IMR-90 (cell line): ENCODE results near the gene FOXO4. TPM values are rescaled to one million over a fixed set of nuclear protein-coding genes. Genes with fewer than 3 reads are reported as not detected.

Experiments
- ATAC-seq: fragments of 200-7000 bp; cut with Tn5 transposase; 2 replicates; pipeline ENCODE4 v1.9.1; 2020; ENCODE audit warnings: low read depth, mild to moderate bottlenecking, moderate library complexity
- BruUV-seq: library from RNA; stranded (reverse); fragments of 400-500 nt; replicated peaks from 2 replicates; lab custom pipeline; 2021; lab: Mats Ljungman, UMichigan
- CTCF ChIA-PET: fragments of 300-600 bp; formaldehyde crosslinking; extraction: SDS; loops from one replicate; lab custom pipeline; 2021; ENCODE audit warnings: antibody characterized with exemption; lab: Yijun Ruan, JAX
- POLR2A ChIA-PET: fragments of 300-600 bp; sonication (Branson Sonifier 250); formaldehyde crosslinking; loops from one replicate; lab custom pipeline; 2022; ENCODE audit warnings: antibody characterized with exemption; ENCODE audit not compliant: unreplicated experiment; lab: Charles Lee
- DNase-seq: peaks from one replicate; pipeline ENCODE4 v3.0.0; 2013
- H2AFZ ChIP-seq: replicated peaks from 2 replicates; pipeline ENCODE3; 2013; ENCODE audit warnings: low read length, mild to moderate bottlenecking; ENCODE audit not compliant: poor library complexity
- H2AK5ac ChIP-seq: 2 replicates; pipeline ENCODE4 v1.6.1; 2013; ENCODE audit warnings: low read depth, low read length, inconsistent platforms
- H2AK9ac ChIP-seq: replicated peaks from 2 replicates; pipeline ENCODE3; 2013; ENCODE audit warnings: mild to moderate bottlenecking, low read depth, low read length, moderate library complexity; ENCODE audit not compliant: poor library complexity
- H2BK120ac ChIP-seq: 2 replicates; pipeline ENCODE4 v1.6.1; 2013; ENCODE audit warnings: low read depth, low read length, inconsistent platforms
- H2BK15ac ChIP-seq: 3 replicates; pipeline ENCODE4 v1.6.1; 2013; ENCODE audit warnings: low read depth, low read length, inconsistent platforms
- H2BK20ac ChIP-seq: 2 replicates; pipeline ENCODE4 v1.6.1; 2013; ENCODE audit warnings: low read depth, mild to moderate bottlenecking, inconsistent platforms, low read length, moderate library complexity
- H2BK5ac ChIP-seq: 2 replicates; pipeline ENCODE4 v1.6.1; 2013; ENCODE audit warnings: mild to moderate bottlenecking, low read depth, low read length, inconsistent platforms; ENCODE audit not compliant: poor library complexity, severe bottlenecking
- H3K14ac ChIP-seq: replicated peaks from 2 replicates; pipeline ENCODE4 v1.6.1; 2013; ENCODE audit warnings: low read depth, low read length, inconsistent platforms
- H3K18ac ChIP-seq: 2 replicates; pipeline ENCODE4 v1.6.1; 2013; ENCODE audit warnings: low read depth, low read length, control low read depth
- H3K23ac ChIP-seq: 2 replicates; pipeline ENCODE4 v1.6.1; 2013; ENCODE audit warnings: low read depth, low read length, inconsistent platforms
- H3K27ac ChIP-seq: 2 replicates; pipeline ENCODE4 v1.5.1; 2013; ENCODE audit warnings: mild to moderate bottlenecking, control low read depth, low read length; ENCODE audit not compliant: insufficient read depth
- H3K27me3 ChIP-seq: 2 replicates; pipeline ENCODE4 v1.6.1; 2013; ENCODE audit warnings: low read length; ENCODE audit not compliant: control insufficient read depth, insufficient read depth
- H3K36me3 ChIP-seq: 2 replicates; pipeline ENCODE4 v1.6.1; 2013; ENCODE audit warnings: low read length, mixed read lengths; ENCODE audit not compliant: control insufficient read depth, insufficient read depth
- H3K4ac ChIP-seq: 2 replicates; pipeline ENCODE4 v1.6.1; 2013; ENCODE audit warnings: low read depth, low read length, inconsistent platforms
- H3K4me1 ChIP-seq: 2 replicates; pipeline ENCODE4 v1.6.1; 2013; ENCODE audit warnings: low read length, mixed read lengths; ENCODE audit not compliant: control insufficient read depth, insufficient read depth
- H3K4me2 ChIP-seq: 2 replicates; pipeline ENCODE4 v1.6.1; 2013; ENCODE audit warnings: low read depth, mild to moderate bottlenecking, control low read depth, low read length, moderate library complexity
- H3K4me3 ChIP-seq: 2 replicates; pipeline ENCODE4 v1.5.1; 2013; ENCODE audit warnings: low read depth, mild to moderate bottlenecking, control low read depth, low read length, moderate library complexity; ENCODE audit not compliant: insufficient read depth
- H3K56ac ChIP-seq: 2 replicates; pipeline ENCODE4 v1.6.1; 2013; ENCODE audit warnings: low read length, inconsistent platforms; ENCODE audit not compliant: insufficient read depth; ENCODE audit errors: extremely low read depth
- H3K79me1 ChIP-seq, 2 experiments: 2 replicates each; pipeline ENCODE4 v1.6.1; 2013; ENCODE audit warnings: low read length in 2 of 2, inconsistent platforms in 1 of 2, low read depth in 1 of 2
- H3K9ac ChIP-seq: 2 replicates; pipeline ENCODE4 v1.6.1; 2013; ENCODE audit warnings: low read depth, low read length, control low read depth
- H3K9me1 ChIP-seq: 2 replicates; pipeline ENCODE4 v1.6.1; 2013; ENCODE audit warnings: low read length, inconsistent platforms; ENCODE audit not compliant: insufficient read depth
- H3K9me3 ChIP-seq: 2 replicates; pipeline ENCODE4 v1.6.1; 2013; ENCODE audit warnings: low read length; ENCODE audit not compliant: control insufficient read depth, insufficient read depth
- H4K20me1 ChIP-seq: 2 replicates; pipeline ENCODE4 v1.6.1; 2013; ENCODE audit warnings: low read length, inconsistent platforms; ENCODE audit not compliant: insufficient read depth
- H4K5ac ChIP-seq: 2 replicates; pipeline ENCODE4 v1.6.1; 2013; ENCODE audit warnings: mild to moderate bottlenecking, low read depth, low read length, control low read depth
- H4K8ac ChIP-seq, 2 experiments: 2 replicates each; pipeline ENCODE4 v1.6.1; 2013; ENCODE audit warnings: low read depth in 2 of 2, low read length in 2 of 2, control low read depth in 1 of 2, inconsistent platforms in 1 of 2
- H4K91ac ChIP-seq: 2 replicates; pipeline ENCODE4 v1.6.1; 2013; ENCODE audit warnings: low read depth, low read length, inconsistent platforms; ENCODE audit not compliant: insufficient read depth
- BHLHE40 ChIP-seq: fragments of 150-350 bp; IDR thresholded peaks from 2 replicates; pipeline ENCODE4 v1.6.1; 2016; ENCODE audit warnings: mild to moderate bottlenecking, low read depth, low read length
- FOS ChIP-seq: fragments of 150-350 bp; IDR thresholded peaks from 2 replicates; pipeline ENCODE4 v1.6.1; 2016; ENCODE audit warnings: low read depth, low read length
- MAZ ChIP-seq: IDR thresholded peaks from 2 replicates; pipeline ENCODE4 v1.6.1; 2012; ENCODE audit warnings: low read depth, mild to moderate bottlenecking, low read length, improper control_type of control experiment, moderate library complexity, borderline replicate concordance
- MXI1 ChIP-seq: IDR thresholded peaks from 2 replicates; pipeline ENCODE4 v1.6.1; 2012; ENCODE audit warnings: low read depth, mild to moderate bottlenecking, low read length, moderate library complexity, borderline replicate concordance
- NFE2L2 ChIP-seq: fragments of 150-350 bp; IDR thresholded peaks from 2 replicates; pipeline ENCODE4 v1.6.1; 2016; ENCODE audit warnings: low read depth, mild to moderate bottlenecking, low read length
- POLR2A ChIP-seq: IDR thresholded peaks from 2 replicates; pipeline ENCODE4 v1.6.1; 2012; ENCODE audit warnings: mild to moderate bottlenecking, low read depth, low read length
- RAD21 ChIP-seq: IDR thresholded peaks from 2 replicates; pipeline ENCODE4 v1.6.1; 2012; ENCODE audit warnings: low read length, improper control_type of control experiment
- RCOR1 ChIP-seq: IDR thresholded peaks from 2 replicates; pipeline ENCODE4 v1.6.1; 2012; ENCODE audit warnings: mild to moderate bottlenecking, low read length, improper control_type of control experiment; ENCODE audit not compliant: insufficient replicate concordance
- RFX5 ChIP-seq: IDR thresholded peaks from 2 replicates; pipeline ENCODE4 v1.8.0; 2012; ENCODE audit warnings: low read depth, mild to moderate bottlenecking, low read length, moderate library complexity
- SMC3 ChIP-seq: fragments of 150-350 bp; IDR thresholded peaks from 2 replicates; pipeline ENCODE4 v1.6.1; 2016; ENCODE audit warnings: low read depth, mild to moderate bottlenecking, antibody characterized with exemption, low read length, moderate library complexity
- WGBS, 2 experiments: methylation state at CpG; one replicate each; pipeline versions ENCODE4 v1.1.5 to v1.1.7; 2013; ENCODE audit warnings: missing lambda C conversion rate in 2 of 2; ENCODE audit not compliant: insufficient read length in 1 of 2; ENCODE audit errors: extremely low coverage in 2 of 2; 5-methylcytosine and 5-hydroxymethylcytosine counted together
- dilution Hi-C: fragments of 300-500 bp; cut with HindIII; formaldehyde crosslinking; loops from one replicate; pipeline ENCODE4 v1.14.3; 2018; ENCODE audit warnings: low sequenced_read_pairs; ENCODE audit not compliant: unreplicated experiment
- in situ Hi-C: fragments of 300-500 bp; cut with MboI; formaldehyde crosslinking; loops from 3 replicates; pipeline ENCODE4 v1.14.3; 2019; ENCODE audit warnings: low sequenced_read_pairs, inconsistent platforms, mixed read lengths
- intact Hi-C: fragments of 100-400 bp; cut with micrococcal nuclease; formaldehyde crosslinking; loops from 2 replicates; pipeline ENCODE4 v1.10.0; 2022
- polyA plus RNA-seq, 3 experiments: library from polyadenylated mRNA; depleted of rRNA; stranded (reverse); fragments of >200 nt; gene quantifications; 2 replicates each; pipeline ENCODE4 v1.2.3, GENCODE V29; 2012; ENCODE audit warnings: low replicate concordance in 1 of 3
- total RNA-seq: library from RNA; depleted of rRNA; stranded (reverse); fragments of >200 nt; gene quantifications from 2 replicates; pipeline ENCODE4 v1.2.3, GENCODE V29; 2012
- TF ChIP-seq, protein P1 (sequence below): conservative IDR thresholded peaks from 2 replicates; pipeline ENCODE4 v1.5.1; 2012; ENCODE audit warnings: mild to moderate bottlenecking, low read depth, low read length, improper control_type of control experiment
- TF ChIP-seq, protein P2 (sequence below): fragments of 150-350 bp; IDR thresholded peaks from 2 replicates; pipeline ENCODE4 v1.6.1; 2016; ENCODE audit warnings: low read depth, mild to moderate bottlenecking, low read length, moderate library complexity, borderline replicate concordance
- TF ChIP-seq, protein P3 (sequence below): fragments of 150-350 bp; IDR thresholded peaks from 2 replicates; pipeline ENCODE4 v1.6.1; 2017; ENCODE audit warnings: mild to moderate bottlenecking, antibody characterized with exemption, low read length, low read depth

Gene FOXO4
- total and polyA plus RNA-seq, 2 of the 4 experiments (the other 2 are of a cell fraction) = 2.0 to 2.6 TPM

DNA sequence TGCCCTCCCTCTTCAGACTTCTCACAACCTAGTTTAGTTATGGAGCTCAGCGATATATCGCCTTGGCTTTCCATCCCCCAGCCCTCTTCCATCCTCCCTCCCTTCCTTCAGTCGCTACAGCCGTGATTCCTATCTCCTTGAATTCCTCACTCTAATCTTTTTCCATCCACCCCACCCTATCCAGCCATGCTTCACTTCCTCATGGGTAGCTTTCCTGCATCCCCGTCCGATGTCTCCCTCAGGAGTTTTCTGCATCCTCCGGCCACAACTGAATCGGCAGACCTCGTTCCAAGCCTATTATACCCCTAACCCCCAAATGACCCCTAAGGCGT lies 28.0 kb upstream of the FOXO4 start:
- H2BK120ac ChIP-seq = peak overlapping the region; percentile 13; the same call in 1 of the 2 replicates
- H4K8ac ChIP-seq = peak overlapping the region; percentile 88 to 89; a peak in 3 of 4 replicates
- H3K4ac ChIP-seq = peak overlapping the region; percentile 52
- H3K79me1 ChIP-seq = no peaks in the 10 kb centered on the region
- H4K5ac ChIP-seq = peak overlapping the region; percentile 70; the same call in 1 of the 2 replicates
- in situ Hi-C loops = no loop called here
- POLR2A ChIA-PET = interaction anchor here (0.6 kb wide), 1 partner anchor 269 kb away, joined by 5 read pairs; no protein-coding TSS in a partner anchor
- TF ChIP-seq SMC3 = no peak
- TF ChIP-seq FOS = no peak
- no peak for TF ChIP-seq BHLHE40
- no peak for TF ChIP-seq MAZ
- TF ChIP-seq MXI1 = no peak
- TF ChIP-seq, protein P1, sequence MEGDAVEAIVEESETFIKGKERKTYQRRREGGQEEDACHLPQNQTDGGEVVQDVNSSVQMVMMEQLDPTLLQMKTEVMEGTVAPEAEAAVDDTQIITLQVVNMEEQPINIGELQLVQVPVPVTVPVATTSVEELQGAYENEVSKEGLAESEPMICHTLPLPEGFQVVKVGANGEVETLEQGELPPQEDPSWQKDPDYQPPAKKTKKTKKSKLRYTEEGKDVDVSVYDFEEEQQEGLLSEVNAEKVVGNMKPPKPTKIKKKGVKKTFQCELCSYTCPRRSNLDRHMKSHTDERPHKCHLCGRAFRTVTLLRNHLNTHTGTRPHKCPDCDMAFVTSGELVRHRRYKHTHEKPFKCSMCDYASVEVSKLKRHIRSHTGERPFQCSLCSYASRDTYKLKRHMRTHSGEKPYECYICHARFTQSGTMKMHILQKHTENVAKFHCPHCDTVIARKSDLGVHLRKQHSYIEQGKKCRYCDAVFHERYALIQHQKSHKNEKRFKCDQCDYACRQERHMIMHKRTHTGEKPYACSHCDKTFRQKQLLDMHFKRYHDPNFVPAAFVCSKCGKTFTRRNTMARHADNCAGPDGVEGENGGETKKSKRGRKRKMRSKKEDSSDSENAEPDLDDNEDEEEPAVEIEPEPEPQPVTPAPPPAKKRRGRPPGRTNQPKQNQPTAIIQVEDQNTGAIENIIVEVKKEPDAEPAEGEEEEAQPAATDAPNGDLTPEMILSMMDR = no peak
- no peak for TF ChIP-seq RFX5
- no peak for TF ChIP-seq RCOR1
- TF ChIP-seq POLR2A = no peak; the same call in 1 of the 2 replicates
- TF ChIP-seq, protein P2, sequence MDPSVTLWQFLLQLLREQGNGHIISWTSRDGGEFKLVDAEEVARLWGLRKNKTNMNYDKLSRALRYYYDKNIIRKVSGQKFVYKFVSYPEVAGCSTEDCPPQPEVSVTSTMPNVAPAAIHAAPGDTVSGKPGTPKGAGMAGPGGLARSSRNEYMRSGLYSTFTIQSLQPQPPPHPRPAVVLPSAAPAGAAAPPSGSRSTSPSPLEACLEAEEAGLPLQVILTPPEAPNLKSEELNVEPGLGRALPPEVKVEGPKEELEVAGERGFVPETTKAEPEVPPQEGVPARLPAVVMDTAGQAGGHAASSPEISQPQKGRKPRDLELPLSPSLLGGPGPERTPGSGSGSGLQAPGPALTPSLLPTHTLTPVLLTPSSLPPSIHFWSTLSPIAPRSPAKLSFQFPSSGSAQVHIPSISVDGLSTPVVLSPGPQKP = no peak
- TF ChIP-seq RAD21 = no peak
- TF ChIP-seq NFE2L2 = no peak
- TF ChIP-seq, protein P3, sequence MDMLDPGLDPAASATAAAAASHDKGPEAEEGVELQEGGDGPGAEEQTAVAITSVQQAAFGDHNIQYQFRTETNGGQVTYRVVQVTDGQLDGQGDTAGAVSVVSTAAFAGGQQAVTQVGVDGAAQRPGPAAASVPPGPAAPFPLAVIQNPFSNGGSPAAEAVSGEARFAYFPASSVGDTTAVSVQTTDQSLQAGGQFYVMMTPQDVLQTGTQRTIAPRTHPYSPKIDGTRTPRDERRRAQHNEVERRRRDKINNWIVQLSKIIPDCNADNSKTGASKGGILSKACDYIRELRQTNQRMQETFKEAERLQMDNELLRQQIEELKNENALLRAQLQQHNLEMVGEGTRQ = no peak
- H3K9me1 ChIP-seq = no peaks in the 10 kb centered on the region
- H3K9me3 ChIP-seq = no peaks in the 10 kb centered on the region
- peak overlapping the region; percentile 88 for H3K23ac ChIP-seq
- peak overlapping the region; percentile 63 for H3K56ac ChIP-seq
- H3K4me2 ChIP-seq = peak overlapping the region; percentile 66
- dilution Hi-C loops = no loop called here
- H3K14ac ChIP-seq = peak overlapping the region; percentile 86
- H3K4me1 ChIP-seq = no peaks in the 10 kb centered on the region
- WGBS, 2 experiments = 15% methylated on average over 6 of the region's 10 CpGs; no CpG with 5 or more reads in 1 of the 2 experiments
- intact Hi-C loops = loop anchor here (2.0 to 5.0 kb wide), 2 partner anchors 29 to 60 kb away; no protein-coding TSS in a partner anchor
- peak overlapping the region; percentile 42; the same call in 1 of the 3 replicates for H2BK15ac ChIP-seq
- DNase-seq (no peak), ATAC-seq (peak; percentile 5)
- peak overlapping the region; percentile 6 for H3K18ac ChIP-seq
- peak overlapping the region; percentile 75 for H3K9ac ChIP-seq
- peaks cover 2% of the 10 kb centered on the region; the same call in 1 of the 2 replicates for H3K36me3 ChIP-seq
- peak overlapping the region; percentile 53 for H4K91ac ChIP-seq
- H3K4me3 ChIP-seq = peak overlapping the region; percentile 85
- peak overlapping the region; percentile 66 for H2AK9ac ChIP-seq
- BruUV-seq = no TSS peak
- H2BK5ac ChIP-seq = peak overlapping the region; percentile 86
- H2AK5ac ChIP-seq = no peak overlapping the region
- H2BK20ac ChIP-seq = no peak overlapping the region
- peak overlapping the region; percentile 90 for H2AFZ ChIP-seq
- H3K27ac ChIP-seq = peak overlapping the region; percentile 91
- CTCF ChIA-PET = interaction anchor here (0.6 kb wide), 1 partner anchor 37 kb away, joined by 3 read pairs; no protein-coding TSS in a partner anchor
- no peaks in the 10 kb centered on the region for H3K27me3 ChIP-seq
- no peaks in the 10 kb centered on the region for H4K20me1 ChIP-seq
